Stimulated activated CD8-positive, alpha-beta memory T cell treated with anti-CD3 and anti-CD28 coated beads, Interleukin-4, amount 100 ng/mL, for 1 hour (primary cell): ENCODE results near the gene UBTD1.

Source experiments
- DNase-seq, 2 donors: peaks; one replicate each; pipeline ENCODE4 v3.0.0-alpha.2; 2020; ENCODE audit warnings: low read depth in 2 of 2, low spot score in 1 of 2

The UBTD1 gene

DNA sequence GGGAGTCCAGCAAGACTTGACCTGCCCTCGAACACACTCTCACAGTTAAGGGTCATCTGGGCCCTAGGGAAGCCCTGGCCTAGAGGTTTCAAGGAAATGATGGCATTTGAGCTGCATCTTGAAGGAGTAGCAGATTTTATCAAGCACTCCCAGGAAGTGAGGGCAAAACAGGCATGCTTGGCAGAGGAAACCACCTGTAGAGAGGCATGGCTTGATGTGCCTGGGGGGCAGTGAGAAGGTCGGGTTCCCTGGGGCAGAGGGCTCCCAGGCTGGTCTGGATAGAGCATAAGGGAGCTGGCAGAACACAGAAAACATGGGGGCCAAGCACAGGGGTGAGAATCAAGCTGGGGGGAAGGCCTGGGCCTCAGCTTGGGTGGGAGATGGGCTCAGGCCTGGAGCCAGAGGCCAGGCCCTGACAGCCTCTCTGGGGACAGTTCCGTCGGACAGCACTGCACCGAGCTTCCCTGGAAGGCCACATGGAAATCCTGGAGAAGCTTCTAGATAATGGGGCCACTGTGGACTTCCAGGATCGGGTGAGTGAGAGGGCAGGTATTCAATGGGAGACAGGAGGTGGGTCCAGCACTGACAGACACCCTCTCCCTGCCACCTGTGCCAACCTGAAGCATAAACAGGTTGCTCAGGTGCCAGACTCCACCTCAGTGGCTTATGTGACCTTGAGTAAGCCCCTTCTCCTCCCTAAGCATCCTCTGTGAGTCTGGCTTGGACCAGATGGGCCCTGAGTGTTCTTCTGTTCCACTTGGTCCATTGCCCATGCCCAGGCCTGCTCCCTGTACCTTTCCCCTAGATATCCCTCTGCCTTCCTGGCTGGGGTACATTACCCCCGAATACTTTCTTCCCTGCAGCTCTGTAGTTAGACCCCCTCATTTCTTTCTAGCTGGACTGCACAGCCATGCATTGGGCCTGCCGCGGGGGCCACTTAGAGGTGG, 82.0 kb downstream of the UBTD1 start:
- no peak for DNase-seq

DNA sequence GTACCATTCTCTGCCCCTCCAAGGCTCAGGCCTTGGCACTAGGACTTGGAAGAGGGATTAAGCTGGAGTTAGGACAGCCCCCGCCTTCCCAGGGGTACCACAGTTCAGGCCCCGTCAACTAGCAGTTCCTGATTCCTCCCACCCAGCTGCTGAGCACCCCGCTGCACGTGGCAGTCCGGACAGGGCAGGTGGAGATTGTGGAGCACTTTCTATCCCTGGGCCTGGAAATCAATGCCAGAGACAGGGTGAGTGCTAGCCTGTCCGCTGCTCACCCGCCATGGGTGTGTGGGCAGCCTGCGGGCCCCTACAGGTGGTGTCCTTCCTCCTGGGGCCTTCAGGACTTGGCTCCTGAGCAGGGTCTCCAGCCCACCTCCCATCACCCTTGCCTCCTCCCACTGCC, 83.4 kb downstream of the UBTD1 start:
- no peak for DNase-seq

DNA sequence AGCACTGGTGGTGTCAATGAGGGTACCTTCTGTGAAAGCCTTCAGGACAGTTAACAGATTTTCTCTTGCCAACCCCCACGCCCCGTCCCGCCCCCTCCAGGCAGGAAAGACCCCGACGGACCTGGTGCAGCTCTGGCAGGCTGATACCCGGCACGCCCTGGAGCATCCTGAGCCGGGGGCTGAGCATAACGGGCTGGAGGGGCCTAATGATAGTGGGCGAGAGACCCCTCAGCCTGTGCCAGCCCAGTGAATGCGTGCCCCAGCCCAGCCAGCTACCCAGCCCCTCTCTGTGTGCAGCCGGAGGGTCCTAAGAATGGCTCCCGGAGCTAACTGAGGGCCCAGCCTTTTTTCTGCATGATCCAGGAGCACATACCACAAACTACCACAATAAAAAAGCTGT, 84.8 kb downstream of the UBTD1 start:
- no peak for DNase-seq

DNA sequence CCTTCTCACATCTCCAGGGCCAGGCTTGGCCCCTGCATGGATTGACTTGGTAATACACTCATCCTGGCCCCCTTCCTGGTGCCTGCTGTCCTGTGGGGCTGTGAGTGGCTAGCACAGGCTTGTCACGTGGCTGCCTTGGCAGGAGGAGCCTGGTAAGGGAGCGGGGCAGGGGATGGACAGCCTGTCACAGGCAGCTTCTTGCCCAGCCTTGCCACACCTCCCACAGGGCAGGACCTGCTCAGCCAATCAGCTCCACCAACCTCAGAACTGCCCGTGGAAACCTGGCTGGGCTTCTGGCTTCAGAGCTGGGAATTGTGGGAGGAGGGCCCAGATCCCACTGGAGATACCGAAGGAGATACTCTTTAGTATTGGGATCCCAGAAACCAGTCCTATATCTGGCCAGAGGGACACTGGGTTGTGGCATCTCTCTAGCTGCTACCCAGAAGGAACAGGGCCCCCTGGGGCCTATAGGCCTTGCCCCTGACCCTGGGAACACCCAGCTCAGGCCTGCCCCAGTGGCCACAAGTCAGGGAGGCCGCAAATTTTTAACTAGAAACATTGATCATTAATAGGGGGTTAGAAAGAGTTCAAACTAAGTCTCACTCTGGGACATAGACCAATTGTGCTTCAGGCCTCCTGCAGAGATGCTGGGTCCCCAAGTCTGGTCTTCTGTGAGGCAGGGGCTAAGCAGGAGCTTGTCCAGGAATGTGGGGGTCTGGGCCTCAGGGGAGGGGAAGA, 85.5 kb downstream of the UBTD1 start, which contains the start of gene HOGA1:
Gene HOGA1 (plus strand): TSS at position 330 of the 738 bp plus-strand sequence. CDS start 315 bp downstream, at position 645.
- no peak for DNase-seq

DNA sequence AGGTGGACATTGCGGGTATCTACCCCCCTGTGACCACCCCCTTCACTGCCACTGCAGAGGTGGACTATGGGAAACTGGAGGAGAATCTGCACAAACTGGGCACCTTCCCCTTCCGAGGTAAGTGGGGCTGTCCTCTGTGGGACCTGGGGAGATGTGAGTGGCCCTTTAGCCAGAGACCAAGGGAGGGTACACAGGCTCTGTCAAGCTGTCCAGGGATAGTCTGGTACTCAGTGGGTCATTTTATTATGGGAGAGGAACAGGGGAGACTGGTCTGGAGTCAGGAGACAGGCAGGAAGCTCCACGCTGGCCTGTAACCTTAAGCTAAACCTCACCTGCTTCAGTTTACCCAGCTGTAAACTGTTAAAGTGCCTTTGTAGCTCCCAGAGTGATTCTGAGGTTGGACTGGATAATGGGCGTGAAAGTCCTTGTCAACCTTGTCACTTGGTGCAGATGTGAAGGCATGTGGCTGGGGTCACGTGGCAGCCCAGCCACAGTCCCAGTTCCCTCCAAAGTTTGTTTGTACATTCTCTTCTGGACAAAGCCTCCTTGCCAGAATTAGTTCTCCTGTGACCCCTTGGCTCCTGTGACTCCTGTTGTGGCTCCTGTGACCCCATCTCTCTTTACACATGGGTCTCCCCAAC, 86.2 kb downstream of the UBTD1 start:
- DNase-seq: no peak

DNA sequence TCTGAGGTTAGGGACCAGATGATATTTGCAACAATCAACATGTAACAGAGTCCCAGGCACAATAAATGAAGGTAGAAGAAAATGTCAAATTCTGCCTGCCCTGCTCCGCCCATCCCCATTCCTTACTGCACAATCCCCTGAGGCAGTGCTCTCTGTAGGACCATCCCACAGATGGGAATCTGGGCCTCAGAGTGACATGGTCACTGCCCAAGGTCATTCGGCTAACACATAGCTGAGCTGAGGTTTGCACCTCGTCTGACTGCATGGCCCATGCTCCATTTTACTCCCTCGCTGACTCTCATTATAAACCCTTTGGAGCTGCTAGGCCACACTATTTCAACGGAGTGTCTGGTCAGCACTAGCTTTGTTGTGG, 86.7 kb downstream of the UBTD1 start:
- no peak for DNase-seq

DNA sequence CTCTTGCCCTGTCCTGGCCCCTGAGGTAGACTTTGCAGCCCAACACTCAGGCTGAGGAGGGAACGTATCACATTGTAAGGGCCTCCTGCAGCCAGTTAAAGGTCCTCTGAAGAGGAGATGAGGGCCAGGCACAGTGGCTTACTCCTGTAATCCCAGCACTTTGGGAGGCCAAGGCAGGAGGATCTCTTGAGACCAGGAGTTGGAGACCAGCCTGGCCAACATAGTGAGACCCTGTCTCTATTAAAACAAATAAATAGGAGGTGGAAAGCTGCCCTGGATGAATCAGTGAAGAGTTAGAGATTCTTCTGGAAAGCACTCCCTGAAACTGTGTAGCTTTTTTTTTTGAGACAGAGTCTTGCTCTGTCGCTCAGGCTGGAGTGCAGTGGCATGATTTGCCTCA, 88.5 kb downstream of the UBTD1 start:
- no peak for DNase-seq

DNA sequence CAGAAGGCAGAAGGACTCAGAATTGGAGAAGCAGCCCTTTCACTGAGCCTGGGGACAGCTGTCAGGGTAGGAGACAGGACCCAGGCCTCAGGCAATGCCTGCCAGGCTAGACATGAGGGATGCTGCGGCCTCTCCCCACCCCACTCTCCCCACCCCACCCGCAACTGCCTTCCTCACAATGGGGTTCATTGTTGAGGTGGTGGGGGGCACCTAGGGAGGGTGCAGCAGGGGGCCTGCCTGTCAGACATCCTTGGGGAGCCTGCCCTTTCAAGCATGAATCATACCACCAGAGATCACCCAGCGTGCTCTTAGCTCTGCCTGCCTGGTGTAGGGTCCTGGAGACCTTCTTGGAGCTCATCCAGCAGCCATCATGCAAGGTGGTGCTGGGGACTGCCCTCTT, 90.8 kb downstream of the UBTD1 start, which contains the start of gene C10orf62:
Gene C10orf62 (plus strand): TSS at position 243 of the 400 bp plus-strand sequence. CDS start 177 bp downstream, outside the sequence.
- DNase-seq: no peak

DNA sequence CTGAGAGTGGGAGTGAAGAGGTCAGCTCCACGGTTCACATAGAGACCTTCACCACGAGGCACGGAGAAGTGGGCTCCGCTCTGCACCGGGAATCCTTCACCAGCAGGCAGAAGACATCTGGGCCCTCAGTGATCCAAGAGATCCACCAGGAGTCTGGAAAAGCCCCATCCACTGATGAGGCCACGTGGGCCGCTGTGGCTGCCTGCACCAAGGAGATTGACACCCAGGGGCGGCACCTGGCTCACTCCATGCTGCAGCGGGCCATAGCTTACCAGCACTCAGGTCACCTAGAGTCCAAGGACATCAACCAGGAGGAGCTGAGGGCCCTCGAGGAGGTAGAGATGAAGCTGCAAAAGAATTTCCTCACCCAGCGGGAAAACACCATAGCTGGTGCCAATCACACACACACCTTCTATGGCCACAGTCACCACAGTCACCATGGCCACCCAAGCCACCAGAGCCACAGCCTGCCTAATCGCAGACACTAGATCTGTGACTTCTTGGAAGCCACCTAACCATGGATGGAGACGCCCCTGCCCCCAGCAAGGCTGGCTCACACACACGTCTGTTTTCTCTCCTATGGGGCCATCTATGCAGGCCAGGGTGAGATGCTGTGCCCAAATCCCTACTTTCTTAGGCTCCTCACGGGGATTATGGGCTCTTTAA, 91.5 kb downstream of the UBTD1 start:
- DNase-seq: no peak

DNA sequence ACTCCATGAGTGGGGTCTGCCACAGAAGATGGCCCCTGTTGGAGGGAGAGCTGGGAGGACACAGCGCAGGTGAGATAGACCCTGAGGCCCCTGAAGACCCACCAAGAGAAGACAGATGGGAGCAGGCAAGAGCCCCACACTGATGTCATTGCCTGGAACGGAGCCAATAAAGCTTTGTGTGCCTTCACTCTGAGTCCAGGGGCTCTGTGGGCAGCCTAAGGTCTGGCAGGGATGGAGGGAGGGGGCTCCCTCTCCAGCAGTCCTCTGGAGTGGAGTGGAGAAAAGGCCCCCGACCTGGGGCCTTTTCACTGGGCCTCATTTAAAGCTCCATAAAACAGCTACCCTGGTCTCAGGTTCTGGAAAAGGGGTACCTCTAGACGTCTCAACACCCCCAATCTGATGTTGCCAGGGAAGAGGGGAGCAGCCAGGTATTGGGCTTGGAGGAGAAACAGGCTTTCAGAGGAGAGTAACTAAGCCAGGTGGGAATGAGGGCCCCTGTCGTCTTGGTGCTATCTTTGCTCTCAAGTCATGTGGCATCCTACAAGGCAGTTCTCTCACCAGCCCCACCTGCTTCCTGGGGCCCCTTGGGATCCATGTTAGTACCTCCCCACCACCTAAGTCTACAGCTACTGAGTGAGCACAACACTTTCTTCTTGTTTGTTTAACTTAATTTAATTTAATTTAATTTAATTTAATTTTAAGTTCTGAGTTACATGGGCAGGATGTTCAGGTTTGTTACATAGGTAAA, 92.2 kb downstream of the UBTD1 start:
- no peak for DNase-seq

DNA sequence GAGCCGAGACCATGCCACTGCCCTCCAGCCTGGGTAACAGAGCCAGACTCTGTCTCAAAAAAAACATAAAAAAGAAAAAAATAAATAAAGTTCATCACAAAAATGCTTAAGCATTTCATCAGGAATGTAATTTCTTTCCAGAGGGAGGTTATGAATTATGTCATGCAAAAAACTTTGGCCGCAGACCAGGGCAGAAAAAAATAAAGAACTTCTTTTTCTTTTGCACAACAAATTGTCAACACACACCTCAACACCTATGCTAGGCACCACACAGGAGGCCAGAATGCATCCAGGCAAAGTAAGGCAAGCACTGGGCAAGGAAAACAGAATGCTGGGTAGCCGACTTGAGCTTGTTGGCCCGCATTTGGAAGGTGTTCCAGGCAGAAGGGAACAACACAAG, 94.7 kb downstream of the UBTD1 start:
- DNase-seq: no peak

DNA sequence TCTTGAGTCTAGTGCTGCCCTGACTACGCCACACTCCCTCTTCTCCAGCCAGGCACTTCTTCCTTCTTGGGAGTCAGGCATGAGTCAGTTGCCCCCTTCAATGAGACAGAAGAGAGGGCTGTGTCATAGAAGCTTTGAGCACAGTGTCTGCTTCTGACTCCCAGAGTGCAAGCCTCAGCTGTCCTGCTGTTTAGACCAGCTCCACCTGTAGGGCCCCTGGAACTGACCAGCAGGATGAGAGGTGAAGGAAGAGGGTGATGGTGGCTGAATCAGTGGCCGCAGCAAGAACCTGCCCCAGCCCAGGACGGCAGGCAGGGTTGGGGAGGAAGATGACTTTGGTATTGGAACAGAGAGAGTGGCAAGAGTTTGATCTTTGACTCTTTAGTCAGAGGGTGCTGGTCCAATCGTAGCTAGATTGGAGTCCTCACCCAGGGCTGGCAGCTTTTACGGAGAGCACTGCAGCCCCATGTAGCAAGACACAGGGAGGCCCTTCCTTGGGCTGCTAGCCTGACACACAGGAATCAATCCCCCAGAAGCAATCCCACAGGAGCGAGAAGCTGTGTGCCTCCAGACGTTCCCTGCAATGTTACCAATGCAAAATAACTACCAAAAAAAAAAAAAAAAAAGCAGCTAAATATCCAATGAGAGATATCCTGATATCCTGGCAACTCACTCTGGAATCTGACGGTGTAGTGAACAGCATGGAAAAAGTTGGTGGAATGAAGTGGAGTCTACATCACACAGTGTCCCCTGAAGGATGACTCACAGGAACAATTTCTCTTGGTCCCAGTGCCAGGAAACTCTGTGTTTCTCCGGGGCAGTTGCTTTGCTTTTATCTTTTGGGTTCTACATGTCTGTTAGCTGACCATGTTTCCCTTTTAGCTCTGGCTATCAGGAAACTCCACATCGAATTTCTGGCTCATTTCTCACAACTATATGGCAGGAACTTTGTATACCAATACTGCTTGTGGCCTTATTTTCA, 97.7 kb downstream of the UBTD1 start:
- DNase-seq: no peak

DNA sequence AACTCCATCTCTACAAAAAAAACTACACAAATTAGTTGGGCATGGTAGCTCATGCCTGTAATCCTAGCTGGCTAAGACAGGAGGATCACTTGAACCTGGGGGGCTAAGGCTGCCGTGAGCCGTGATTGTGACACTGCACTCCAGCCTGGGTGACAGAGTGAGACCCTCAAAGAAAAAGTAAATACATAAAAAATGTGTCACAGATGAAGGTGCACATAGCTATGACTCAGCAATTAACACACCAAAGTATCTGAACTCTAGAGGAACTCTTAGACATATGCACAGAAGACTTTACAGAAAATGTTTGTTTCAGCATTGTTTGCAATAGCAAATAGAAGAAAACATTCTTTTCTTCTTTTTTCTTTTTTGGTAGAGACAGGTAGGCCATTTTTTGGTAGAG, 99.1 kb downstream of the UBTD1 start:
- no peak for DNase-seq

DNA sequence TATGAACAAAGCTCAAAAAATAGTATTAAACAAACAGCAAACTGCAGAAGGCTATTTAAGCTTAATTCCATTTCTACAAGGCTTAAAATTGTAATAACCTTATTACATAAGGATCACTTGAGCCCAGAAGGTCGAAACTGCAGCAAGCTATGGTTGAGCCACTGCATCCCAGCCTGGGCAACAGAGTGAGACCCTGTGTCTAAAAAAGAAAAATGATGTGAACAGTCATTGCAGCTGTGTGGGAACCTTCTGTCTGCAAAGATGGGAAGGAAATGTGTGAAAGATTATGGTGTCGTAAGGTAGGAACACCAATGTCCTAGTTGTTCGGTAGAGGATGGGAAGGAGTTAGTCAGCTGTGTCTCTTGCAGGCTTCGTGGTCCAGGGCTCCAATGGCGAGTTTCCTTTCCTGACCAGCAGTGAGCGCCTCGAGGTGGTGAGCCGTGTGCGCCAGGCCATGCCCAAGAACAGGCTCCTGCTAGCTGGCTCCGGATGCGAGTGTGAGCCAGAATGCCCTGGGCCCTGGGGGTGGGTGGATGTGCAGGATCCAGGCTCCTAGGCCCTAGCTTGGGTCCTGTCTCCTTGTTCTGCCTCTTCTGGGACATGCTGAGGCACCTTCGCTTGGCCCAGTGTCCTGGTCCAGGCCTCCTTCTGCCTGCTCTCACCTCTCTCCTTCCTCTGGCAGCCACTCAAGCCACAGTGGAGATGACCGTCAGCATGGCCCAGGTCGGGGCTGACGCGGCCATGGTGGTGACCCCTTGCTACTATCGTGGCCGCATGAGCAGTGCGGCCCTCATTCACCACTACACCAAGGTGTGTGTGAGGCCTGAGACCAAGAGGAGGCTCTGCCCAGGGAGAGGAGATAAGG, 99.9 kb downstream of the UBTD1 start:
- DNase-seq: no peak

DNA sequence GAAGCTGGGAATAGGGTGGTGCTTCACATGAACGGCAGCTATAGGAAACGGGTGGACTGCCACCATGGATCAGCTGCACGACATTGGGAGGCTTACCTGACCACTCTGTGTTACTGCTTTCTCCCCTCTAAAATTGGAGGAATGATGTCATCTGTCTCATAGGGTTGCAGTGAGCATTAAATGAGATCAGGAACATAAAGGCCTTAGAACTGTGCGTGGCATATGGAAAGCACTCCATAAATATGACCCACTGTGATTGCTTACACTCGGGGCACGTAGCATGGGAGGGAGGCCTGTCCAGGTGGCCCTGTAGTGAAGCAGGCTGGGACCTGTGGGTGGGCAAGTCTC, 100.5 kb downstream of the UBTD1 start:
- DNase-seq: no peak

DNA sequence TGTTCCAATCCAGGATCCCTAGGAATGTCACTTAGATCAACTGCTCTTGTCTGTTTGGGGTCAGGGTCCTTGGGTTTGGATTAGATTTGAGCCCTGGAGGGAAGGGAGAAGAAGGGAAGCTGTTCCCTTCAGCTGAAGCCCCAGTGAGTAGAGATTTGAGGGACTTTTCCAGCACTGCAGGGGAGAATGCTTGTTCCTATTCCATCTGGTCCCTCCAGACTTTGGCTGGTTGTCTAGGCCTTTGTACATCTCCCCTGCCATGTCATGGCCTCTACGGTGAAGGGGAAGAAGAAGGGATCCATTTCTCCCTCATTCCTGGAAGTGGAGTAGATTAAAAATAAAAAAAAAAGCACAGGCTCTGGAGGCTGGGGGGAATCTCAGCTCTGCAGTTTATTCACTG, 101.9 kb downstream of the UBTD1 start:
- DNase-seq: no peak

DNA sequence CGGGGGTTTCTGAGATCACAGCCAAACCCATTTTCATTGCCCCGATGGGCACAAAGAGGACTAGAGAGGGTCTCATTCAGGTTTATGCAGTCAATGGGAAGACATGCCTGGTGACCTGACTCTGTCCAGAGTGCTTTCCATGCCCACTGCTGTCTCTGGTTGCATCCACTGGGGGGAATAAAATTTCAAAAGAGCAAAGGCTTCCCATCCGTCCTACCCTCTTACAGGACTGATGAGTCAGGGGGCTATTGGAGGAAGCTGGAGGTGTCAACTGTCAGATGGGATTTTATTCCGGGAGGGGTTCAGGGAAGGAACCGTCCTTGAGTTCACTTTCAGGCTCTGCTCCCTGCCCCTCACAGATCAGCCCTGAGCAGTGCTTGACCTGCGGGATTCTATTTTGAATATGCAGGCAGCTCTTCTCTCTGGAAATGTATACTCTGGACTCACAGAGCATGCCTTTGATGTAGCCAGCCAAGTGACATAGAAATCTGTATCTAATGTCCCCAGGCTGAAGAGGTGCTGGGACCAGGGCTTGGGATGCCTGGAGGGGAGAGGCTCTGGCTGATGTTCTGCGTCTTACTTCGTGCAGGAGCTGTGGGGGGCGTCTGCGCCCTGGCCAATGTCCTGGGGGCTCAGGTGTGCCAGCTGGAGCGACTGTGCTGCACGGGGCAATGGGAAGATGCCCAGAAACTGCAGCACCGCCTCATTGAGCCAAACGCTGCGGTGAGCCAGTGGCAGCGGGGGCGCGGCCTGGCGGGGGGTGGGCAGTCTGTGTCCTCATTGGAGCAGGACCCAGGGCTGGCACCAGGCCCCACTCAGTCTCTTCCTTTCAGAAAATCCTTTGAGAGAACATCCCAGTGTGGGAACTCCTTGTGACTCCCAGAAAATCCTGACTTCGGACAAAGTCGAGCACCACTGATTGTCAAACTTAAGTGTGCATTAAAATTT, 102.8 kb downstream of the UBTD1 start:
- DNase-seq: no peak
